Erythroblast (primary cell): Measurements from ENCODE around the gene TACC3.
A peak's percentile ranks its signal among the peaks of the same experiment; 100 is the strongest.

Experiments used
- DNase-seq, 2 experiments: peaks; one replicate each; lab custom pipeline; 2025; lab: John Stamatoyannopoulos, UW
- GATA1 ChIP-seq: IDR thresholded peaks from 2 replicates; pipeline ENCODE4 v1.6.1; 2011; ENCODE audit warnings: low read depth, mild to moderate bottlenecking, control low read depth, low read length, moderate library complexity
- POLR2A ChIP-seq: IDR thresholded peaks from 2 replicates; pipeline ENCODE4 v1.6.1; 2011; ENCODE audit warnings: mild to moderate bottlenecking, low read length

TACC3 gene

GRCh38 chr4:1723131-1723801 lies 1.9 kb downstream of the TACC3 start:
- no peak for TF ChIP-seq GATA1
- TF ChIP-seq POLR2A = no peak
- DNase-seq = no peak

- no peak for DNase-seq
- no peak for TF ChIP-seq GATA1
- no peak for TF ChIP-seq POLR2A
Observed at GRCh38 chr4:1725521-1725920, 4.2 kb downstream of the TACC3 start.

- peak; percentile 87 to 93 for DNase-seq
- TF ChIP-seq GATA1 (no peak), POLR2A (no peak)
Observed at GRCh38 chr4:1726146-1726934, 5.0 kb downstream of the TACC3 start.

- no peak for DNase-seq
- TF ChIP-seq GATA1 (no peak), POLR2A (peak; percentile 24)
Observed at GRCh38 chr4:1727117-1728031, 6.1 kb downstream of the TACC3 start.

GRCh38 chr4:1728061-1728980 lies 7.0 kb downstream of the TACC3 start:
- no peak for DNase-seq
- no peak for TF ChIP-seq GATA1
- TF ChIP-seq POLR2A = no peak

- TF ChIP-seq POLR2A (no peak), GATA1 (no peak)
- no peak for DNase-seq
Observed at GRCh38 chr4:1730532-1731135, 9.3 kb downstream of the TACC3 start.

- no peak for DNase-seq
- TF ChIP-seq GATA1 (no peak), POLR2A (no peak)
Observed at GRCh38 chr4:1731180-1731579, 9.9 kb downstream of the TACC3 start.

GRCh38 chr4:1732911-1733310 lies 11.6 kb downstream of the TACC3 start:
- DNase-seq = no peak
- TF ChIP-seq GATA1 (no peak), POLR2A (no peak)

- no peak for DNase-seq
- TF ChIP-seq POLR2A = no peak
- TF ChIP-seq GATA1 = no peak
Observed at GRCh38 chr4:1735215-1735614, 13.9 kb downstream of the TACC3 start.

GRCh38 chr4:1736812-1737211 lies 15.5 kb downstream of the TACC3 start:
- TF ChIP-seq GATA1 (no peak), POLR2A (no peak)
- DNase-seq = no peak

GRCh38 chr4:1737666-1738065 lies 16.3 kb downstream of the TACC3 start:
- no peak for DNase-seq
- TF ChIP-seq GATA1 (no peak), POLR2A (no peak)

- DNase-seq = peak; percentile 36 to 37
Observed at GRCh38 chr4:1738410-1738809, 17.1 kb downstream of the TACC3 start.

GRCh38 chr4:1739358-1739757 lies 18.0 kb downstream of the TACC3 start:
- TF ChIP-seq POLR2A (no peak), GATA1 (no peak)
- no peak for DNase-seq

More at GRCh38 chr4:1738410-1738809, 17.1 kb downstream of the TACC3 start:
- TF ChIP-seq POLR2A (no peak), GATA1 (no peak)
